Suppressor macrophage treated with lipopolysaccharide for 4 hours (primary cell): ENCODE measurements around the gene ICA1.
A peak's percentile ranks its signal among the peaks of the same experiment; 100 is the strongest.
"Not testable (repeated sequence)": the region's sequence is repeated elsewhere in the genome, so short reads cannot be mapped to it uniquely, and the experiment has no call there.

Experiments used
- DNase-seq: peaks from one replicate; pipeline ENCODE4 v3.0.0-alpha.2; 2020

The ICA1 gene

GRCh38 chr7:8128449-8129317 lies 133.3 kb downstream of the ICA1 start:
- no peak for DNase-seq

- DNase-seq, result peak; percentile 12
Observed at GRCh38 chr7:8126601-8127167, 135.3 kb downstream of the ICA1 start.

- peak; percentile 48 for DNase-seq
Observed at GRCh38 chr7:8125680-8126444, 136.1 kb downstream of the ICA1 start.

GRCh38 chr7:8121243-8121642 lies 140.7 kb downstream of the ICA1 start:
- no peak for DNase-seq

GRCh38 chr7:8120390-8121058 lies 141.4 kb downstream of the ICA1 start:
- DNase-seq, result no peak

GRCh38 chr7:8119262-8119661 lies 142.7 kb downstream of the ICA1 start:
- no peak for DNase-seq

GRCh38 chr7:8117195-8117594 lies 144.8 kb downstream of the ICA1 start:
- DNase-seq, result no peak

GRCh38 chr7:8115547-8116402 lies 146.2 kb downstream of the ICA1 start:
- no peak for DNase-seq

- DNase-seq, result no peak
Observed at GRCh38 chr7:8114175-8114574, 147.8 kb downstream of the ICA1 start.

GRCh38 chr7:8113184-8113583 lies 148.8 kb downstream of the ICA1 start:
- DNase-seq, result no peak

- DNase-seq, result no peak
Observed at GRCh38 chr7:8112685-8113084, 149.3 kb downstream of the ICA1 start.

- no peak for DNase-seq
Observed at GRCh38 chr7:8111282-8111960, 150.5 kb downstream of the ICA1 start.

- no peak for DNase-seq
Observed at GRCh38 chr7:8109196-8110022, 152.6 kb downstream of the ICA1 start.

GRCh38 chr7:8105449-8106095 lies 156.4 kb downstream of the ICA1 start:
- no peak for DNase-seq

- no peak for DNase-seq
Observed at GRCh38 chr7:8103282-8103681, 158.7 kb downstream of the ICA1 start.

GRCh38 chr7:8101292-8101691 lies 160.7 kb downstream of the ICA1 start:
- not testable (repeated sequence) for DNase-seq

GRCh38 chr7:8094164-8095140 lies 167.5 kb downstream of the ICA1 start:
- no peak for DNase-seq

GRCh38 chr7:8092140-8092539 lies 169.8 kb downstream of the ICA1 start:
- DNase-seq, result no peak
